H1 (cell line): Measurements from ENCODE around the gene TXNDC15. TPM values are rescaled to one million over a fixed set of nuclear protein-coding genes. Genes with fewer than 3 reads are reported as not detected.

ENCODE experiments used
- CTCF ChIA-PET: fragments of 300-600 bp; sonication (Branson Sonifier 250); formaldehyde crosslinking; loops from one replicate; lab custom pipeline; 2021; ENCODE audit not compliant: partially characterized antibody; lab: Charles Lee
- POLR2A ChIA-PET: fragments of 300-600 bp; sonication (Branson Sonifier 250); formaldehyde crosslinking; loops from one replicate; lab custom pipeline; 2021; ENCODE audit warnings: inconsistent platforms; ENCODE audit not compliant: partially characterized antibody; lab: Charles Lee
- DNase-seq, 2 experiments: peaks; one replicate each; pipeline versions ENCODE4 v3.0.0 to v3.0.0-alpha.2; 2010 to 2022; ENCODE audit warnings: low spot score in 2 of 2, low read depth in 1 of 2, mixed read lengths in 1 of 2
- FAIRE-seq: peaks from 2 replicates; lab custom pipeline; 2011; peaks lifted over from hg19 to GRCh38; lab: Jason Lieb, UNC
- H2AFZ ChIP-seq: 2 replicates; pipeline ENCODE4 v1.8.1; 2012; ENCODE audit warnings: low read length, inconsistent platforms
- H2AK5ac ChIP-seq: 2 replicates; pipeline ENCODE4 v1.6.1; 2013; ENCODE audit warnings: low read depth, low read length
- H2BK120ac ChIP-seq: replicated peaks from 2 replicates; pipeline ENCODE3; 2013; ENCODE audit warnings: low read depth, low read length, inconsistent platforms
- H2BK12ac ChIP-seq: 2 replicates; pipeline ENCODE4 v1.6.1; 2013; ENCODE audit warnings: low read depth, low read length
- H2BK15ac ChIP-seq: 2 replicates; pipeline ENCODE4 v1.6.1; 2013; ENCODE audit warnings: low read length
- H2BK20ac ChIP-seq: 2 replicates; pipeline ENCODE4 v1.6.1; 2013; ENCODE audit warnings: low read length
- H2BK5ac ChIP-seq: 2 replicates; pipeline ENCODE4 v1.6.1; 2013; ENCODE audit warnings: low read depth, low read length
- H3K14ac ChIP-seq: 2 replicates; pipeline ENCODE4 v1.6.1; 2013; ENCODE audit warnings: inconsistent platforms; ENCODE audit not compliant: insufficient read length
- H3K18ac ChIP-seq: 2 replicates; pipeline ENCODE4 v1.6.1; 2013; ENCODE audit warnings: low read length; ENCODE audit errors: extremely low read depth
- H3K23ac ChIP-seq: 2 replicates; pipeline ENCODE4 v1.6.1; 2013; ENCODE audit warnings: inconsistent platforms; ENCODE audit not compliant: insufficient read length
- H3K23me2 ChIP-seq: 2 replicates; pipeline ENCODE4 v1.6.1; 2013; ENCODE audit warnings: low read depth, low read length
- H3K27ac ChIP-seq: 2 replicates; pipeline ENCODE4 v1.6.1; 2011; ENCODE audit warnings: low read depth, low read length, inconsistent platforms
- H3K27me3 ChIP-seq, 4 experiments: replicated peaks in 1 of 4; 1 replicate in 1 of 4; 2 replicates in 3 of 4; pipeline versions ENCODE4 v1.6.1 to v1.8.1; 2011 to 2013; ENCODE audit warnings: low read length in 3 of 4, mild to moderate bottlenecking in 3 of 4, inconsistent platforms in 2 of 4, mixed read lengths in 2 of 4, moderate library complexity in 1 of 4; ENCODE audit not compliant: control insufficient read depth in 3 of 4, insufficient read depth in 3 of 4; ENCODE audit errors: extremely low read depth in 1 of 4
- H3K36me3 ChIP-seq, 4 experiments: 2 replicates each; pipeline versions ENCODE4 v1.6.1 to v1.8.1; 2011 to 2013; ENCODE audit warnings: mild to moderate bottlenecking in 4 of 4, low read length in 3 of 4, moderate library complexity in 2 of 4, control low read depth in 1 of 4, inconsistent platforms in 1 of 4; ENCODE audit not compliant: insufficient read depth in 4 of 4, control insufficient read depth in 2 of 4
- H3K4ac ChIP-seq: replicated peaks from 2 replicates; pipeline ENCODE3; 2013; ENCODE audit warnings: low read length, low read depth, mixed read lengths, inconsistent platforms; ENCODE audit not compliant: insufficient read length
- H3K4me1 ChIP-seq, 4 experiments: replicated peaks in 1 of 4; 1 replicate in 1 of 4; 2 replicates in 3 of 4; pipeline versions ENCODE4 v1.6.1 to v1.8.1; 2011 to 2013; ENCODE audit warnings: low read length in 3 of 4, inconsistent platforms in 2 of 4, mixed read lengths in 1 of 4; ENCODE audit not compliant: insufficient read depth in 4 of 4, control insufficient read depth in 3 of 4
- H3K4me2 ChIP-seq, 2 experiments: 2 replicates each; pipeline versions ENCODE4 v1.6.1 to v1.8.1; 2011 to 2013; ENCODE audit warnings: low read depth in 2 of 2, low read length in 2 of 2, control low read depth in 1 of 2, inconsistent platforms in 1 of 2, mild to moderate bottlenecking in 1 of 2; ENCODE audit not compliant: insufficient read depth in 1 of 2
- H3K4me3 ChIP-seq, 4 experiments: fragments of 200-600, 300-600 bp in 1 of 4; sonication (generic), shearing (Covaris generic), sonication (Bioruptor Twin) in 1 of 4; 2 replicates each; pipeline versions ENCODE4 v1.5.1 to v1.8.1; 2011 to 2016; ENCODE audit warnings: low read length in 4 of 4, low read depth in 3 of 4, control low read depth in 2 of 4, inconsistent platforms in 2 of 4, mild to moderate bottlenecking in 2 of 4, mixed read lengths in 1 of 4, moderate library complexity in 1 of 4; ENCODE audit not compliant: insufficient read depth in 2 of 4; ENCODE audit errors: extremely low read depth in 1 of 4
- H3K56ac ChIP-seq: replicated peaks from 2 replicates; pipeline ENCODE3; 2013; ENCODE audit warnings: low read depth, mild to moderate bottlenecking, mixed read lengths, low read length, inconsistent platforms; ENCODE audit not compliant: insufficient read length
- H3K79me1 ChIP-seq: 2 replicates; pipeline ENCODE4 v1.6.1; 2013; ENCODE audit warnings: low read depth, low read length, control low read depth
- H3K79me2 ChIP-seq, 2 experiments: 2 replicates each; pipeline versions ENCODE4 v1.6.1 to v1.8.1; 2012 to 2013; ENCODE audit warnings: low read length in 2 of 2, mild to moderate bottlenecking in 2 of 2, inconsistent platforms in 1 of 2; ENCODE audit not compliant: insufficient read depth in 2 of 2, control insufficient read depth in 1 of 2
- H3K9ac ChIP-seq, 4 experiments: replicated peaks in 1 of 4; 1 replicate in 1 of 4; 2 replicates in 3 of 4; pipeline versions ENCODE4 v1.6.1 to v1.8.1; 2011 to 2013; ENCODE audit warnings: low read depth in 3 of 4, low read length in 3 of 4, control low read depth in 2 of 4, mild to moderate bottlenecking in 2 of 4, moderate library complexity in 2 of 4, inconsistent platforms in 1 of 4; ENCODE audit errors: extremely low read depth in 1 of 4
- H3K9me3 ChIP-seq, 2 experiments: 2 replicates each; pipeline versions ENCODE4 v1.6.1 to v1.8.1; 2012 to 2013; ENCODE audit warnings: mild to moderate bottlenecking in 2 of 2, moderate library complexity in 2 of 2, control low read depth in 1 of 2, inconsistent platforms in 1 of 2, low read depth in 1 of 2, low read length in 1 of 2, mixed read lengths in 1 of 2; ENCODE audit not compliant: insufficient read depth in 2 of 2
- H4K20me1 ChIP-seq, 2 experiments: replicated peaks in 1 of 2; 2 replicates each; pipeline versions ENCODE3 to v1.8.1; 2011 to 2013; ENCODE audit warnings: inconsistent platforms in 2 of 2, low read length in 2 of 2, mild to moderate bottlenecking in 1 of 2; ENCODE audit not compliant: insufficient read depth in 2 of 2, control insufficient read depth in 1 of 2
- H4K5ac ChIP-seq: 2 replicates; pipeline ENCODE4 v1.6.1; 2013; ENCODE audit warnings: low read length, low read depth, mixed read lengths, inconsistent platforms; ENCODE audit not compliant: insufficient read length
- H4K8ac ChIP-seq: 2 replicates; pipeline ENCODE4 v1.8.0; 2013; ENCODE audit warnings: mild to moderate bottlenecking, moderate library complexity, low read length, inconsistent platforms; ENCODE audit not compliant: insufficient read depth; ENCODE audit errors: extremely low read depth
- H4K91ac ChIP-seq: replicated peaks from 2 replicates; pipeline ENCODE3; 2013; ENCODE audit warnings: low read length, mixed read lengths, inconsistent platforms; ENCODE audit not compliant: insufficient read length
- CBX5 ChIP-seq: fragments of 300-800, 300-1000 bp; sonication (generic); IDR thresholded peaks from 2 replicates; pipeline ENCODE4 v1.7.1; 2016; ENCODE audit warnings: antibody characterized with exemption, low read length, low read depth
- TCF12 ChIP-seq: IDR thresholded peaks from 2 replicates; pipeline ENCODE4 v1.6.1; 2011; ENCODE audit warnings: low read depth, mild to moderate bottlenecking, low read length
- WGBS, 2 experiments: shearing (Covaris generic) in 1 of 2; methylation state at CpG; one replicate each; pipeline versions ENCODE4 v1.1.6 to v1.1.7; 2013 to 2015; ENCODE audit warnings: low lambda C conversion rate in 2 of 2, mixed read lengths in 2 of 2, inconsistent platforms in 1 of 2, low coverage in 1 of 2, missing lambda C conversion rate in 1 of 2; ENCODE audit not compliant: insufficient replicate concordance in 2 of 2, insufficient coverage in 1 of 2, insufficient read length in 1 of 2; ENCODE audit errors: extremely low coverage in 1 of 2, missing lambda C conversion rate in 1 of 2; 5-methylcytosine and 5-hydroxymethylcytosine counted together
- polyA plus RNA-seq, 7 experiments: library from polyadenylated mRNA; depleted of rRNA in 3 of 7; stranded (reverse) in 5 of 7; unstranded in 2 of 7; fragments of >200 nt in 5 of 7; fragments of 200-250 nt in 2 of 7; gene quantifications; 1 replicate in 5 of 7; 2 replicates in 1 of 7; 4 replicates in 1 of 7; pipeline versions ENCODE4 v1.2.1 to v1.2.3, GENCODE V29; 2011 to 2013; ENCODE audit warnings: missing spikeins in 2 of 7, mixed read lengths in 2 of 7
- total RNA-seq: library from RNA; stranded (reverse); fragmentation: NEBNext Ultra II Directional; extraction: Animal tissue kit (Norgen Biotek cat#: 25700); gene quantifications from 2 replicates; pipeline ENCODE4 v1.2.1, GENCODE V29; 2021
- TF ChIP-seq, protein P1 (sequence below), 3 experiments: IDR thresholded peaks; 1 replicate in 2 of 3; 2 replicates in 1 of 3; pipeline versions ENCODE4 v1.5.1 to v1.6.1; 2011; ENCODE audit warnings: low read length in 3 of 3, mild to moderate bottlenecking in 3 of 3, inconsistent platforms in 2 of 3, low read depth in 1 of 3, moderate library complexity in 1 of 3; ENCODE audit not compliant: insufficient read depth in 1 of 3; ENCODE audit errors: control extremely low read depth in 1 of 3

Gene TXNDC15
- total and polyA plus RNA-seq, 2 of the 8 experiments (the other 6 are each of a cell fraction or from before 2014, with no cell fraction given), result 20.1 to 30.8 TPM

DNA sequence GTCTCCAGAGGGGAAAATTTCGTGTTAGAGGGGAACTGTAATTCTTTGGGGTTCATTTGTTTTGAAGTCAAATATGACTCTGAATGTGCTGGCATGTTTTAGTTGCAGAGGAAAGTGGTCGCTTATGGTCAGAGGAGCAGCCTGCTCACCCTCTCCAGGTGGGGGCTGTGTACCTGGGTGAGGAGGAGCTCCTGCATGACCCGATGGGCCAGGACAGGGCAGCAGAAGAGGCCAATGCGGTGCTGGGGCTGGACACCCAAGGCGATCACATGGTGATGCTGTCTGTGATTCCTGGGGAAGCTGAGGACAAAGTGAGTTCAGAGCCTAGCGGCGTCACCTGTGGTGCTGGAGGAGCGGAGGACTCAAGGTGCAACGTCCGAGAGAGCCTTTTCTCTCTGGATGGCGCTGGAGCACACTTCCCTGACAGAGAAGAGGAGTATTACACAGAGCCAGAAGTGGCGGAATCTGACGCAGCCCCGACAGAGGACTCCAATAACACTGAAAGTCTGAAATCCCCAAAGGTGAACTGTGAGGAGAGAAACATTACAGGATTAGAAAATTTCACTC is 13.5 kb downstream of the TXNDC15 start:
- TF ChIP-seq, protein P1, sequence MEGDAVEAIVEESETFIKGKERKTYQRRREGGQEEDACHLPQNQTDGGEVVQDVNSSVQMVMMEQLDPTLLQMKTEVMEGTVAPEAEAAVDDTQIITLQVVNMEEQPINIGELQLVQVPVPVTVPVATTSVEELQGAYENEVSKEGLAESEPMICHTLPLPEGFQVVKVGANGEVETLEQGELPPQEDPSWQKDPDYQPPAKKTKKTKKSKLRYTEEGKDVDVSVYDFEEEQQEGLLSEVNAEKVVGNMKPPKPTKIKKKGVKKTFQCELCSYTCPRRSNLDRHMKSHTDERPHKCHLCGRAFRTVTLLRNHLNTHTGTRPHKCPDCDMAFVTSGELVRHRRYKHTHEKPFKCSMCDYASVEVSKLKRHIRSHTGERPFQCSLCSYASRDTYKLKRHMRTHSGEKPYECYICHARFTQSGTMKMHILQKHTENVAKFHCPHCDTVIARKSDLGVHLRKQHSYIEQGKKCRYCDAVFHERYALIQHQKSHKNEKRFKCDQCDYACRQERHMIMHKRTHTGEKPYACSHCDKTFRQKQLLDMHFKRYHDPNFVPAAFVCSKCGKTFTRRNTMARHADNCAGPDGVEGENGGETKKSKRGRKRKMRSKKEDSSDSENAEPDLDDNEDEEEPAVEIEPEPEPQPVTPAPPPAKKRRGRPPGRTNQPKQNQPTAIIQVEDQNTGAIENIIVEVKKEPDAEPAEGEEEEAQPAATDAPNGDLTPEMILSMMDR (IDR thresholded peaks at IDR 0.05; ENCODE audit: control extremely low read depth in 1 of 3, insufficient read depth in 1 of 3, low read depth in 1 of 3, low read length in 3 of 3), result peak in 1 of 3 experiments; percentile 29; a peak in 1 of 4 replicates
- TF ChIP-seq CBX5, result no peak
- TF ChIP-seq TCF12, result no peak
- H3K4me2 ChIP-seq, result no peak overlapping the region
- no peaks in the 10 kb centered on the region for H3K27me3 ChIP-seq
- no peaks in the 10 kb centered on the region for H3K23me2 ChIP-seq
- no peak overlapping the region for H3K14ac ChIP-seq
- H3K36me3 ChIP-seq, result no peaks in the 10 kb centered on the region
- H3K79me2 ChIP-seq, result no peaks in the 10 kb centered on the region; a peak in 1 of 4 replicates
- no peak overlapping the region for H2BK120ac ChIP-seq
- peak overlapping the region; percentile 81; the same call in 1 of the 2 replicates for H4K8ac ChIP-seq
- CTCF ChIA-PET, result interaction anchor here (0.6 to 1.3 kb wide), 5 partner anchors 9 to 50 kb away, joined by 3 read pairs; no protein-coding TSS in a partner anchor
- H3K79me1 ChIP-seq, result no peaks in the 10 kb centered on the region; the same call in 1 of the 2 replicates
- H3K4ac ChIP-seq, result no peak overlapping the region
- POLR2A ChIA-PET, result interaction anchor here (0.5 to 1.1 kb wide), 4 partner anchors 13 to 277 kb away, joined by 3 to 8 read pairs (median 4); partner anchors contain the start of genes PCBD2 and TXNDC15
- H3K56ac ChIP-seq, result no peak overlapping the region
- H2BK20ac ChIP-seq, result no peak overlapping the region
- H2BK5ac ChIP-seq, result no peak overlapping the region
- H3K4me3 ChIP-seq, result no peak overlapping the region
- DNase-seq, result no peak
- no peaks in the 10 kb centered on the region for H3K4me1 ChIP-seq
- H3K9ac ChIP-seq, result no peak overlapping the region
- no peak overlapping the region for H2AK5ac ChIP-seq
- H2AFZ ChIP-seq, result no peak overlapping the region
- no peak overlapping the region for H4K91ac ChIP-seq
- no peak overlapping the region for H3K18ac ChIP-seq
- no peak overlapping the region for H2BK15ac ChIP-seq
- H3K9me3 ChIP-seq, result no peaks in the 10 kb centered on the region
- no peak overlapping the region for H3K23ac ChIP-seq
- no peak overlapping the region for H4K5ac ChIP-seq
- H4K20me1 ChIP-seq, result no peaks in the 10 kb centered on the region
- 0 out of 2 replicates have a peak overlapping the region, but pooled peaks have one; percentile 32 for H3K27ac ChIP-seq
- WGBS, 2 experiments, result 84% methylated on average over 14 of the region's 14 CpGs; no CpG with 5 or more reads in 1 of the 2 experiments
- H2BK12ac ChIP-seq, result no peak overlapping the region
- no peak for FAIRE-seq
